Activated B cell treated with CpG ODN at 0.5 μM for 24 hours (primary cell): ENCODE results near the gene ALDH7A1. TPM values are rescaled to one million over a fixed set of nuclear protein-coding genes. Genes with fewer than 3 reads are reported as not detected.

Experiments used
- ATAC-seq: fragments of 200-7000 bp; cut with Tn5 transposase; one replicate; pipeline ENCODE4 v1.10.0; 2021; ENCODE audit warnings: low read depth, mild to moderate bottlenecking, moderate library complexity
- CTCF ChIA-PET: fragments of 350-600 bp; sonication (Branson Sonifier 250); formaldehyde crosslinking; loops from one replicate; lab custom pipeline; 2021; ENCODE audit warnings: antibody characterized with exemption; lab: Charles Lee
- POLR2A ChIA-PET: fragments of 350-600 bp; sonication (Branson Sonifier 250); formaldehyde crosslinking; loops from one replicate; lab custom pipeline; 2021; ENCODE audit warnings: antibody characterized with exemption; lab: Charles Lee
- DNase-seq: peaks from one replicate; pipeline ENCODE4 v3.0.0; 2022
- H3K27ac Mint-ChIP-seq: one replicate; pipeline ENCODE4 v1.8.0; 2020; ENCODE audit warnings: mixed read lengths
- H3K27me3 Mint-ChIP-seq: one replicate; pipeline ENCODE4 v1.8.0; 2021; ENCODE audit warnings: mixed read lengths
- H3K36me3 Mint-ChIP-seq: one replicate; pipeline ENCODE4 v1.8.0; 2021; ENCODE audit warnings: low read depth, mixed read lengths
- H3K4me1 Mint-ChIP-seq: one replicate; pipeline ENCODE4 v1.8.0; 2021; ENCODE audit warnings: mixed read lengths
- H3K4me3 Mint-ChIP-seq: one replicate; pipeline ENCODE4 v1.8.0; 2020; ENCODE audit warnings: mild to moderate bottlenecking, mixed read lengths
- H3K9me3 Mint-ChIP-seq: one replicate; pipeline ENCODE4 v1.8.0; 2020; ENCODE audit warnings: mixed read lengths
- intact Hi-C: fragments of 100-400 bp; cut with micrococcal nuclease; formaldehyde crosslinking; loops from one replicate; pipeline ENCODE4 v1.15.1; 2024
- total RNA-seq: library from RNA; stranded (reverse); gene quantifications from 2 replicates; pipeline ENCODE4 v1.2.3, GENCODE V29; 2022
- TF ChIP-seq, protein P1 (sequence below): fragments of 200-600 bp; IDR thresholded peaks from one replicate; pipeline ENCODE4 v1.8.0; 2022; ENCODE audit warnings: antibody characterized with exemption, mild to moderate bottlenecking

ALDH7A1 gene
- total RNA-seq, 1 donor from 2014 or later = 0.95 TPM

DNA sequence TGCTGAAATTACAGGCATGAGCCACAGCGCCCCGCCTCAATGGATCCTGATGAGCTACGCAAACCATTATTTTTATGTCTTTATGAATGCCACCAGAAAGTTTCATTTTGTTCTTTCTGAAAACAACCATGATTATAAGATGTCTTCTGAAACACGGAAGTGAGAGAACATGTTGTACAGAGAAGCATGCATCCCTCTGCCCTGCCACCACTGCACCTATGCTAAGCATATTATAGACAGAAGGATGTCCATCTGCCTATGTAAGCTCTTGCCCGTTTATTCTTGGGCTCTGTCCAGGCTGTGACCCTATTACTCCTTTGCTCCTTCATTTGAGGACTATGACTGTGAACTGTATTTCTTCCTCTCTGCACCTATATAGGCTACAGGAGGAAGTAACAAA lies 97.5 kb downstream of the ALDH7A1 start:
- CTCF ChIA-PET = interaction anchor here (1.2 kb wide), 1 partner anchor 68 kb away, joined by 3 read pairs; no protein-coding TSS in a partner anchor
- intact Hi-C loops = no loop called here
- no peaks in the 10 kb centered on the region for H3K4me1 Mint-ChIP-seq
- H3K4me3 Mint-ChIP-seq = no peak overlapping the region
- H3K9me3 Mint-ChIP-seq = no peaks in the 10 kb centered on the region
- DNase-seq = no peak
- TF ChIP-seq, protein P1, sequence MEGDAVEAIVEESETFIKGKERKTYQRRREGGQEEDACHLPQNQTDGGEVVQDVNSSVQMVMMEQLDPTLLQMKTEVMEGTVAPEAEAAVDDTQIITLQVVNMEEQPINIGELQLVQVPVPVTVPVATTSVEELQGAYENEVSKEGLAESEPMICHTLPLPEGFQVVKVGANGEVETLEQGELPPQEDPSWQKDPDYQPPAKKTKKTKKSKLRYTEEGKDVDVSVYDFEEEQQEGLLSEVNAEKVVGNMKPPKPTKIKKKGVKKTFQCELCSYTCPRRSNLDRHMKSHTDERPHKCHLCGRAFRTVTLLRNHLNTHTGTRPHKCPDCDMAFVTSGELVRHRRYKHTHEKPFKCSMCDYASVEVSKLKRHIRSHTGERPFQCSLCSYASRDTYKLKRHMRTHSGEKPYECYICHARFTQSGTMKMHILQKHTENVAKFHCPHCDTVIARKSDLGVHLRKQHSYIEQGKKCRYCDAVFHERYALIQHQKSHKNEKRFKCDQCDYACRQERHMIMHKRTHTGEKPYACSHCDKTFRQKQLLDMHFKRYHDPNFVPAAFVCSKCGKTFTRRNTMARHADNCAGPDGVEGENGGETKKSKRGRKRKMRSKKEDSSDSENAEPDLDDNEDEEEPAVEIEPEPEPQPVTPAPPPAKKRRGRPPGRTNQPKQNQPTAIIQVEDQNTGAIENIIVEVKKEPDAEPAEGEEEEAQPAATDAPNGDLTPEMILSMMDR = no peak
- H3K36me3 Mint-ChIP-seq = peaks cover 5% of the 10 kb centered on the region
- H3K27ac Mint-ChIP-seq = no peak overlapping the region
- no peak for ATAC-seq
- POLR2A ChIA-PET = no interaction called here
- H3K27me3 Mint-ChIP-seq = peaks cover 2% of the 10 kb centered on the region

GRCh38 chr5:126494393-126494792 lies 100.6 kb downstream of the ALDH7A1 start:
- no peaks in the 10 kb centered on the region for H3K4me1 Mint-ChIP-seq
- CTCF ChIA-PET = no interaction called here
- H3K27me3 Mint-ChIP-seq = no peaks in the 10 kb centered on the region
- H3K27ac Mint-ChIP-seq = no peak overlapping the region
- H3K4me3 Mint-ChIP-seq = no peak overlapping the region
- POLR2A ChIA-PET = no interaction called here
- no peak for ATAC-seq
- peaks cover 9% of the 10 kb centered on the region for H3K36me3 Mint-ChIP-seq
- no peaks in the 10 kb centered on the region for H3K9me3 Mint-ChIP-seq
- intact Hi-C loops = no loop called here
- DNase-seq = no peak
- TF ChIP-seq, protein P1 = no peak

DNA sequence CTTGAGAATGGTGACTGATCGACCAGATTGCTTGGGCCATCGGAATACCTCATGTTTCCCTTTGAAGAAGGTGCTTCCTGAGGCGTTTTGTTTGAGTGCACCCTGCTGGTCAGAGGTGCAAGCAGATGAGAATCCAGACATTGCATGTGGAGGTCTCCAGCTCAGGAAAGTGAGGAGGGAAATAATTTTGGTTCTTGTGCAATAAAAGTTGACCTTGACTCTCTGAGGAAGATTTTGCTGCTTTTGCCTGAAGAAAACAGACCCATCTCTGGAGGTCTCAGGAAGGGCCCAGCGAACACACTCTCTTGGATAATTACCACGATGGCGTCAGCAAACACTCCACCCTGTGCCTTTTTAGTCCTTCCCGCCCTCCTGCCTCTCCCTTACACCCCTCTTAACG lies 102.1 kb downstream of the ALDH7A1 start:
- no peaks in the 10 kb centered on the region for H3K27me3 Mint-ChIP-seq
- H3K4me3 Mint-ChIP-seq = no peak overlapping the region
- intact Hi-C loops = no loop called here

GRCh38 chr5:126490167-126490940 lies 104.7 kb downstream of the ALDH7A1 start:
- H3K4me3 Mint-ChIP-seq = no peak overlapping the region
- no peak overlapping the region for H3K27ac Mint-ChIP-seq
- TF ChIP-seq, protein P1 = no peak
- no peak for ATAC-seq
- CTCF ChIA-PET = interaction anchor here (0.7 kb wide), 1 partner anchor 9 kb away, joined by 3 read pairs; no protein-coding TSS in a partner anchor
- no peaks in the 10 kb centered on the region for H3K4me1 Mint-ChIP-seq
- peaks cover 36% of the 10 kb centered on the region for H3K36me3 Mint-ChIP-seq
- no peaks in the 10 kb centered on the region for H3K27me3 Mint-ChIP-seq
- no peak for DNase-seq
- no peaks in the 10 kb centered on the region for H3K9me3 Mint-ChIP-seq
- intact Hi-C loops = no loop called here
- POLR2A ChIA-PET = no interaction called here

More for the DNA sequence above, 102.1 kb downstream of the ALDH7A1 start:
- no peak for ATAC-seq
- Mint-ChIP-seq H3K9me3 (no peaks in the 10 kb centered on the region), H3K36me3 (peaks cover 16% of the 10 kb centered on the region), H3K27ac (no peak overlapping the region), H3K4me1 (no peaks in the 10 kb centered on the region)
- CTCF ChIA-PET = no interaction called here
- no peak for DNase-seq
- TF ChIP-seq, protein P1 = no peak
- POLR2A ChIA-PET = no interaction called here

GRCh38 chr5:126488443-126489065 lies 106.5 kb downstream of the ALDH7A1 start:
- ATAC-seq (no peak), DNase-seq (no peak)
- CTCF ChIA-PET = interaction anchor here (1.3 kb wide), 1 partner anchor 11 kb away, joined by 3 read pairs; no protein-coding TSS in a partner anchor
- Mint-ChIP-seq H3K9me3 (no peaks in the 10 kb centered on the region), H3K27me3 (no peaks in the 10 kb centered on the region), H3K27ac (no peak overlapping the region), H3K4me1 (no peaks in the 10 kb centered on the region), H3K4me3 (no peak overlapping the region), H3K36me3 (peaks cover 37% of the 10 kb centered on the region)
- TF ChIP-seq, protein P1 = no peak
- intact Hi-C loops = no loop called here
- POLR2A ChIA-PET = no interaction called here
